Epithelial cell of proximal tubule (primary cell): ENCODE results near the gene PQBP1. TPM values are rescaled to one million over a fixed set of nuclear protein-coding genes. Genes with fewer than 3 reads are reported as not detected.
A peak's percentile ranks its signal among the peaks of the same experiment; 100 is the strongest.

Experiments
- DNase-seq: peaks from one replicate; pipeline ENCODE4 v3.0.0-alpha.2; 2011; ENCODE audit warnings: low read depth
- H3K4me3 ChIP-seq: 2 replicates; pipeline ENCODE4 v1.5.1; 2011; ENCODE audit warnings: low read depth, mild to moderate bottlenecking, low read length
- CTCF ChIP-seq: conservative IDR thresholded peaks from 2 replicates; pipeline ENCODE4 v1.5.1; 2012; ENCODE audit warnings: low read depth, mild to moderate bottlenecking, low read length
- total RNA-seq: library from RNA; depleted of rRNA; stranded (reverse); fragments of >200 nt; gene quantifications from 2 replicates; pipeline ENCODE4 v1.2.3, GENCODE V29; 2015

The PQBP1 gene
- total RNA-seq, 1 donor from 2014 or later: 84.6 TPM

- no peak for TF ChIP-seq CTCF
- no peak for DNase-seq
Observed at GRCh38 chrX:48894891-48895290, 2.8 kb upstream of the PQBP1 start.

GRCh38 chrX:48896611-48897011 is 1.1 kb upstream of the PQBP1 start:
- no peak for TF ChIP-seq CTCF
- peak overlapping the region; percentile 85 for H3K4me3 ChIP-seq
- DNase-seq: no peak

More at GRCh38 chrX:48894891-48895290, 2.8 kb upstream of the PQBP1 start:
- no peak overlapping the region for H3K4me3 ChIP-seq

GRCh38 chrX:48897157-48897624 is 539 bp upstream of the PQBP1 start:
- no peak for TF ChIP-seq CTCF
- DNase-seq: no peak

GRCh38 chrX:48899078-48899410 is 1.3 kb downstream of the PQBP1 start:
- no peak for TF ChIP-seq CTCF
- no peak for DNase-seq
- peak overlapping the region; percentile 21 for H3K4me3 ChIP-seq

More at GRCh38 chrX:48897157-48897624, 539 bp upstream of the PQBP1 start:
- peak overlapping the region; percentile 85 for H3K4me3 ChIP-seq

- DNase-seq: no peak
- H3K4me3 ChIP-seq: no peak overlapping the region
- TF ChIP-seq CTCF: no peak
Observed at GRCh38 chrX:48901069-48901468, 3.3 kb downstream of the PQBP1 start.

GRCh38 chrX:48902135-48902534 is 4.4 kb downstream of the PQBP1 start:
- no peak for DNase-seq
- no peak overlapping the region for H3K4me3 ChIP-seq
- no peak for TF ChIP-seq CTCF

- no peak for DNase-seq
- no peak for TF ChIP-seq CTCF
- H3K4me3 ChIP-seq: no peak overlapping the region
Observed at GRCh38 chrX:48902776-48903175, 5.0 kb downstream of the PQBP1 start.
